22Rv1 (cell line): ENCODE measurements around the gene TNFRSF19.

ENCODE experiments used
- CTCF ChIP-seq: fragments of 450-650 bp; IDR thresholded peaks from 2 replicates; pipeline ENCODE4 v1.5.1; 2017; ENCODE audit warnings: mild to moderate bottlenecking
- ZFX ChIP-seq: fragments of 450-650 bp; IDR thresholded peaks from 2 replicates; pipeline ENCODE4 v1.6.1; 2017; ENCODE audit warnings: antibody characterized with exemption, borderline replicate concordance

- TF ChIP-seq CTCF (no peak), ZFX (no peak)
Measured at GRCh38 chr13:23686948-23687347, 116.7 kb downstream of the TNFRSF19 start.
